Measurements from ENCODE around the gene TUBA1A.
"Not testable (repeated sequence)": the region's sequence is repeated elsewhere in the genome, so short reads cannot be mapped to it uniquely, and the experiment has no call there.

The TUBA1A gene

DNA sequence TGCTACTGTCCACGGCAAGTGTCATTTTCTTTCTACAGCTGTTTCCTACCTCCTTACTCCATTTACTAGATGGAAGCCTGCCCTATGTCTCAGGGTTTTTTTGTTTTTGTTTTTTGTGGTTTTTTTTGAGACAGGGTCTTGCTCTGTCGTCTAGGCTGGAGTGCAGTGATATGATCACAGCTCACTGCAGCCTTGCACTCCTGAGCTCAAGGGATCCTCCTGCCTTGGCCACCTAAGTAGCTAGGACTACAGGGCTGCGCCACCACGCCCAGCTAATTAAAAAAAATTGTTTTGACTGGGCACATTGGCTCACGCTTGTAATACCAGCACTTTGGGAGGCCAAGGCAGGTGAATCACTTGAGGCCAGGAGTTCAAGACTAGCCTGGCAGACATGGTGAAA, 14.7 kb downstream of the TUBA1A start:
- no peak for FAIRE-seq

DNA sequence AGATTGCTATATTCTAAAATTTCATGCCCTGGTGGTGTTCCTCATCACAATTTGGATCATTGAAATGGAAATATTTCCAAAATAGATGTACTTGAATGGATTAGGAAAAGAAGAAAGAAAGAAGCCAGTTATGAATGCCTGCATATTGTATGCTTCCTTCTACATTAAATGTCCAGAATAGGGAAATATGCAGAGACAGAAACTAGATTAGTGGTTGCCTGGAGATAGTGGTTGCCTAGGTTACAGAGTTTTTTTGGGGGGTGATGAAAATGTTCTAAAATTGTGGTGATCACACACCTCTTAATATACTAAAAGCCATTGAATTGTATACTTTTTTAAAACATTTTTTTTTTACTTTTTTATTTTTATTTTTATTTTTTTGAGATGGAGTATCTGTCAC, 18.0 kb downstream of the TUBA1A start:
- FAIRE-seq (no peak), DNase-seq (ENCODE audit: insufficient read length) (no peak)
- TF ChIP-seq POLR2AphosphoS5 (IDR thresholded peaks at IDR 0.05; ENCODE audit: low read depth, low read length) (no peak), TAF1 (IDR thresholded peaks at IDR 0.05; ENCODE audit: borderline replicate concordance, low read depth, low read length) (no peak), POLR2A (IDR thresholded peaks at IDR 0.05; ENCODE audit: low read depth, low read length) (no peak)

More for the DNA sequence above, 14.7 kb downstream of the TUBA1A start:
- DNase-seq (ENCODE audit: insufficient read length): no peak
- no peak for TF ChIP-seq POLR2A (IDR thresholded peaks at IDR 0.05; ENCODE audit: low read depth, low read length)
- TF ChIP-seq TAF1 (IDR thresholded peaks at IDR 0.05; ENCODE audit: borderline replicate concordance, low read depth, low read length): no peak
- TF ChIP-seq POLR2AphosphoS5 (IDR thresholded peaks at IDR 0.05; ENCODE audit: low read depth, low read length): no peak

GRCh38 chr12:49165114-49165513, 23.8 kb downstream of the TUBA1A start:
- FAIRE-seq (no peak), DNase-seq (ENCODE audit: insufficient read length) (no peak)
- TF ChIP-seq TAF1 (IDR thresholded peaks at IDR 0.05; ENCODE audit: borderline replicate concordance, low read depth, low read length) (no peak), POLR2AphosphoS5 (IDR thresholded peaks at IDR 0.05; ENCODE audit: low read depth, low read length) (no peak), POLR2A (IDR thresholded peaks at IDR 0.05; ENCODE audit: low read depth, low read length) (no peak)

DNA sequence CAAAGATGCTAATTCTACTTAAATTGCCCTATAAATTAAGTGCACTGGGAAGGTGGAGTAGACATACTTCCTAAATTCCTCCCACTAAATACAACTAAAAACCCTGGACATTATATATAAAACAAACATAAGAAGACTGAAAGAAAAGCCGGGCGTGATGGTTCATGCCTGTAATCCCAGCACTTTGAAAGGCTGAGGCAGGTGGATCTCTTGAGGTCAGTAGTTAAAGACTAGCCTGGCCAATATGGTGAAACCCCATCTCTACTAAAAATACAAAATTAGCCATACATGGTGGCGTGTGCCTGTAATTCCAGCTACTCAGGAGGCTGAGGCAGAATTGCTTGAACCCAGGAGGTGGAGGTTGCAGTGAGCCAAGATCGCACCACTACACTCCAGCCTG, 27.0 kb downstream of the TUBA1A start:
- not testable (repeated sequence) for FAIRE-seq; DNase-seq (ENCODE audit: insufficient read length)

GRCh38 chr12:49161092-49161795, 27.6 kb downstream of the TUBA1A start:
- TF ChIP-seq POLR2AphosphoS5 (IDR thresholded peaks at IDR 0.05; ENCODE audit: low read depth, low read length): peak; percentile 84
- TF ChIP-seq POLR2A (IDR thresholded peaks at IDR 0.05; ENCODE audit: low read depth, low read length): peak; percentile 83
- TF ChIP-seq TAF1 (IDR thresholded peaks at IDR 0.05; ENCODE audit: borderline replicate concordance, low read depth, low read length): no peak
- DNase-seq (ENCODE audit: insufficient read length) (no peak), FAIRE-seq (no peak)

- no peak for TF ChIP-seq POLR2AphosphoS5 (IDR thresholded peaks at IDR 0.05; ENCODE audit: low read depth, low read length)
- TF ChIP-seq POLR2A (IDR thresholded peaks at IDR 0.05; ENCODE audit: low read depth, low read length): no peak
- DNase-seq (ENCODE audit: insufficient read length) (no peak), FAIRE-seq (no peak)
Measured at GRCh38 chr12:49160399-49160798, 28.5 kb downstream of the TUBA1A start.

DNA sequence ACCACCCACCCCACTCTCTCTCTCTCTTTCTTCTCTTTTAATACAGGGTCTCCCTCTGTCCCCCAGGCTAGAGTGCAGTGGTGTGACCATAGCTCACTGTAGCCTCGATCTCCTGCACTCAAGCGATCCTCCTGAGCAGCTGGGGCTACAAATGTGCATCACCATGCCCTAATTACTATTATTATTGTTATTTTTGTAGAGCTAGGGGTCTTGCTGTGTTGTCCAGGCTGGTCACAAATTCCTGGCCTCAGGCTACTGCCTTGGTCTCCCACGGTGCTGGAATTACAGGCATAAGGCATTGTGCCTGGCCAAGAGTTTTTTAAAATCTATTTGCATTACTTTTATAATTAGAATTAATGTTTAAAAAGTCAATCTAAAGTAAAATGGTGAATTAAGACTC, 34.7 kb downstream of the TUBA1A start:
- TF ChIP-seq POLR2AphosphoS5 (IDR thresholded peaks at IDR 0.05; ENCODE audit: low read depth, low read length) (no peak), POLR2A (IDR thresholded peaks at IDR 0.05; ENCODE audit: low read depth, low read length) (no peak), TAF1 (IDR thresholded peaks at IDR 0.05; ENCODE audit: borderline replicate concordance, low read depth, low read length) (no peak)
- FAIRE-seq (no peak), DNase-seq (ENCODE audit: insufficient read length) (no peak)

DNA sequence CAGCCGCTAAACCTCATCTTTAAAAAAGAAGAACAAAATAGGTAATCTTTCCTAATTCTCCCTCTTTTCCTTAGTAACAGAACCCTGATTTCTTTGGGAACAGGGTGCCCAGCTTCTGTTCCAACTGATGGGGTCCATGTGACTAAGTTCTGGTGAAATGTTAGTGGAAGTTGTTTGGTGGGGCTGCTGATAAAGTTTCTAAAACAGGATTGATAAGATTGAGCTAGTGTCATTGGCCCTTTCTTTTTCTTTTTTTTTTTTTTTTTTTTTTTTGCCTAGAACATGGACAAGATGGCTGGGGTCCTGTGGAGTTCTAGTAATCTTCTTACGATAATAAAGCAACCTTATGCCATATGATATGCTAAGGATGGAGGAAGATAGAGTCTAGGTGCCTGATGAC, 41.5 kb downstream of the TUBA1A start:
- DNase-seq (ENCODE audit: insufficient read length): no peak
- TF ChIP-seq POLR2A (IDR thresholded peaks at IDR 0.05; ENCODE audit: low read depth, low read length): no peak
- TF ChIP-seq POLR2AphosphoS5 (IDR thresholded peaks at IDR 0.05; ENCODE audit: low read depth, low read length): no peak
- no peak for TF ChIP-seq TAF1 (IDR thresholded peaks at IDR 0.05; ENCODE audit: borderline replicate concordance, low read depth, low read length)
- no peak for FAIRE-seq

- FAIRE-seq: no peak
- TF ChIP-seq POLR2A (IDR thresholded peaks at IDR 0.05; ENCODE audit: low read depth, low read length) (no peak), TAF1 (IDR thresholded peaks at IDR 0.05; ENCODE audit: borderline replicate concordance, low read depth, low read length) (no peak), POLR2AphosphoS5 (IDR thresholded peaks at IDR 0.05; ENCODE audit: low read depth, low read length) (no peak)
- no peak for DNase-seq (ENCODE audit: insufficient read length)
Measured at GRCh38 chr12:49146406-49146805, 42.5 kb downstream of the TUBA1A start.

DNA sequence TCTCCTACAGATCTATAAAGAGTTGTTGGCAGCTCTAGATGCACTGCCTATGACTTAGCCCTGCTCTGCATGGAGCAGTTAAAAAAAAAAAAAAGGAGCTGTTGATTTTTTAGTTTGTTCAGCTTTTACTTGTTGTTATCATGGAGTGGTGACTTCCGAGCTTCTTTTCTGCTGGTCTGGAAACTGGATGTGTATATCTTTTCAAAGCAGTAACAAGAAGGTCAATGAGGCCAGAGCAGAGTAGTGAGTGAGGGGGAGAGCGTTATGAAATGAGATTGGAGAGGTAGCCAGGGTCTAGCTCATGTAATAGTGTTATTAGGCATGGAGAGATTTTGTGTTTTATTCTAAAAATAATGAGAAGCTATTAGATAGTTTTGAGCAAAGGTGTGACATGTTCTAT, 44.5 kb downstream of the TUBA1A start:
- no peak for DNase-seq (ENCODE audit: insufficient read length)
- TF ChIP-seq POLR2A (IDR thresholded peaks at IDR 0.05; ENCODE audit: low read depth, low read length) (no peak), TAF1 (IDR thresholded peaks at IDR 0.05; ENCODE audit: borderline replicate concordance, low read depth, low read length) (no peak), POLR2AphosphoS5 (IDR thresholded peaks at IDR 0.05; ENCODE audit: low read depth, low read length) (no peak)
- no peak for FAIRE-seq

DNA sequence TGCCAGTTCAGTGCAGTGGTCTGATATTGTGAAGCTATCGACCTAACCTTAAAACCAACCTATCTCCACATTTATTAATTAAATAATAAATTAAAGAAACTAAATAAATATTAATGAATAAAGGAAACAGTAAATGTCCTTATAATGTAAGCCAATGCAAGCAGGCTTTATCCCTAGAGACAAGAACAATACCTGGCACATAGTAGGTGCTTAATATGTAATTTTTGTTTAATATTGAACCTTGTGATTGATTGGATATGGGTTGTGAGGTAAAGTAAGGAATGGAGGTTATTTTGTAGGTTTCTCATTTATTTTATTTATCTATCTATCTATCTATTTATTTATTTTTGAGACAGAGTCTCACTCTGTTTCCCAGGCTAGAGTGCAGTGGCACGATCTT, 49.9 kb downstream of the TUBA1A start:
- TF ChIP-seq POLR2A (IDR thresholded peaks at IDR 0.05; ENCODE audit: low read depth, low read length): no peak
- no peak for TF ChIP-seq POLR2AphosphoS5 (IDR thresholded peaks at IDR 0.05; ENCODE audit: low read depth, low read length)
- no peak for TF ChIP-seq TAF1 (IDR thresholded peaks at IDR 0.05; ENCODE audit: borderline replicate concordance, low read depth, low read length)
- FAIRE-seq (no peak), DNase-seq (ENCODE audit: insufficient read length) (no peak)

- FAIRE-seq (peak; percentile 67), DNase-seq (ENCODE audit: insufficient read length) (no peak)
- TF ChIP-seq POLR2AphosphoS5 (IDR thresholded peaks at IDR 0.05; ENCODE audit: low read depth, low read length) (no peak), POLR2A (IDR thresholded peaks at IDR 0.05; ENCODE audit: low read depth, low read length) (no peak), TAF1 (IDR thresholded peaks at IDR 0.05; ENCODE audit: borderline replicate concordance, low read depth, low read length) (no peak)
Measured at GRCh38 chr12:49138587-49138986, 50.3 kb downstream of the TUBA1A start.

- TF ChIP-seq POLR2A (IDR thresholded peaks at IDR 0.05; ENCODE audit: low read depth, low read length) (no peak), TAF1 (IDR thresholded peaks at IDR 0.05; ENCODE audit: borderline replicate concordance, low read depth, low read length) (no peak), POLR2AphosphoS5 (IDR thresholded peaks at IDR 0.05; ENCODE audit: low read depth, low read length) (no peak)
- DNase-seq (ENCODE audit: insufficient read length): no peak
- FAIRE-seq: no peak
Measured at GRCh38 chr12:49137476-49137875, 51.4 kb downstream of the TUBA1A start.

GRCh38 chr12:49136997-49137396, 51.9 kb downstream of the TUBA1A start:
- not testable (repeated sequence) for FAIRE-seq; DNase-seq (ENCODE audit: insufficient read length)
